Measurements from ENCODE around the gene LBH.

Gene LBH

GRCh38 chr2:30217644-30218337, 13.5 kb upstream of the LBH start:
- no peak for FAIRE-seq

- FAIRE-seq: no peak
Measured at GRCh38 chr2:30218338-30218713, 13.0 kb upstream of the LBH start.

GRCh38 chr2:30218814-30219213, 12.5 kb upstream of the LBH start:
- no peak for FAIRE-seq

- FAIRE-seq: no peak
Measured at GRCh38 chr2:30219886-30220875, 11.2 kb upstream of the LBH start.

- no peak for FAIRE-seq
Measured at GRCh38 chr2:30221531-30221930, 9.8 kb upstream of the LBH start.

- FAIRE-seq: no peak
Measured at GRCh38 chr2:30222031-30222430, 9.3 kb upstream of the LBH start.

- FAIRE-seq: no peak
Measured at GRCh38 chr2:30222636-30223360, 8.5 kb upstream of the LBH start.

GRCh38 chr2:30223413-30223874, 7.9 kb upstream of the LBH start:
- no peak for FAIRE-seq

GRCh38 chr2:30224151-30224550, 7.2 kb upstream of the LBH start:
- no peak for FAIRE-seq

GRCh38 chr2:30225131-30225762, 6.1 kb upstream of the LBH start:
- no peak for FAIRE-seq

GRCh38 chr2:30226144-30227032, 4.9 kb upstream of the LBH start:
- no peak for FAIRE-seq

- no peak for FAIRE-seq
Measured at GRCh38 chr2:30229596-30229995, 1.7 kb upstream of the LBH start.

- no peak for FAIRE-seq
Measured at GRCh38 chr2:30230497-30231211, 680 bp upstream of the LBH start.

GRCh38 chr2:30231996-30232800, 864 bp downstream of the LBH start:
- no peak for FAIRE-seq

GRCh38 chr2:30232801-30233130, 1.4 kb downstream of the LBH start:
- no peak for FAIRE-seq

- no peak for FAIRE-seq
Measured at GRCh38 chr2:30233271-30234009, 2.1 kb downstream of the LBH start.

GRCh38 chr2:30234180-30234971, 3.0 kb downstream of the LBH start:
- no peak for FAIRE-seq

GRCh38 chr2:30235008-30235655, 3.8 kb downstream of the LBH start:
- FAIRE-seq: no peak

Measured in G401.6 (cell line).